22Rv1 (cell line): ENCODE data around the gene SLC25A13.
A peak's percentile ranks its signal among the peaks of the same experiment; 100 is the strongest.

Experiments used
- H3K27ac ChIP-seq: fragments of 450-650 bp; 2 replicates; pipeline ENCODE4 v1.5.1; 2017
- ZFX ChIP-seq: fragments of 450-650 bp; IDR thresholded peaks from 2 replicates; pipeline ENCODE4 v1.6.1; 2017; ENCODE audit warnings: antibody characterized with exemption, borderline replicate concordance
- TF ChIP-seq, protein P1 (sequence below): fragments of 450-650 bp; IDR thresholded peaks from 2 replicates; pipeline ENCODE4 v1.5.1; 2017; ENCODE audit warnings: mild to moderate bottlenecking

The SLC25A13 gene

GRCh38 chr7:96217147-96217546, 104.8 kb downstream of the SLC25A13 start:
- TF ChIP-seq, protein P1, sequence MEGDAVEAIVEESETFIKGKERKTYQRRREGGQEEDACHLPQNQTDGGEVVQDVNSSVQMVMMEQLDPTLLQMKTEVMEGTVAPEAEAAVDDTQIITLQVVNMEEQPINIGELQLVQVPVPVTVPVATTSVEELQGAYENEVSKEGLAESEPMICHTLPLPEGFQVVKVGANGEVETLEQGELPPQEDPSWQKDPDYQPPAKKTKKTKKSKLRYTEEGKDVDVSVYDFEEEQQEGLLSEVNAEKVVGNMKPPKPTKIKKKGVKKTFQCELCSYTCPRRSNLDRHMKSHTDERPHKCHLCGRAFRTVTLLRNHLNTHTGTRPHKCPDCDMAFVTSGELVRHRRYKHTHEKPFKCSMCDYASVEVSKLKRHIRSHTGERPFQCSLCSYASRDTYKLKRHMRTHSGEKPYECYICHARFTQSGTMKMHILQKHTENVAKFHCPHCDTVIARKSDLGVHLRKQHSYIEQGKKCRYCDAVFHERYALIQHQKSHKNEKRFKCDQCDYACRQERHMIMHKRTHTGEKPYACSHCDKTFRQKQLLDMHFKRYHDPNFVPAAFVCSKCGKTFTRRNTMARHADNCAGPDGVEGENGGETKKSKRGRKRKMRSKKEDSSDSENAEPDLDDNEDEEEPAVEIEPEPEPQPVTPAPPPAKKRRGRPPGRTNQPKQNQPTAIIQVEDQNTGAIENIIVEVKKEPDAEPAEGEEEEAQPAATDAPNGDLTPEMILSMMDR, result no peak
- TF ChIP-seq ZFX, result no peak
- H3K27ac ChIP-seq, result no peak overlapping the region

- TF ChIP-seq, protein P1, result no peak
- no peak for TF ChIP-seq ZFX
- no peak overlapping the region for H3K27ac ChIP-seq
Measured at GRCh38 chr7:96216373-96216772, 105.5 kb downstream of the SLC25A13 start.

DNA sequence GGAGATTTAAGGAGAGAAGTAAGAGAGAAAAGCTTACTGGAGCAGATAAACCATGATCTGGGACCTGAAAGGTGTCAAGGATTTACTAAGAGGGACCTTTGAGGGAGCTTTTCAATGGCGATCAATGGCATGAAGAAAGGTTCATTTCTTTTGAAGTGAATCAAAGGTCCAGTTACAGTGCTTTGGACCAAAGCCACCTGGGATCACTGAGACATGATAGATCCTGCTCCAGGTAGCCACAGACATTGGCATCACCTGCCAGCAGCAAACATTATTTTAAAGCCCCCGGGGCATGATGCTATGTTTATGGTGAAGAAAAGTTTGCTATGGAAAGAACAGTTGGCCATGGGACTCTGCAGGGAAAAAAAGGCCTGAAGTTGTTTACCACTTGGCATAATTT, 109.4 kb downstream of the SLC25A13 start:
- TF ChIP-seq ZFX, result no peak
- TF ChIP-seq, protein P1, result no peak
- peak overlapping the region; percentile 68 for H3K27ac ChIP-seq

GRCh38 chr7:96211954-96212353, 109.9 kb downstream of the SLC25A13 start:
- H3K27ac ChIP-seq, result peak overlapping the region; percentile 68
- TF ChIP-seq, protein P1, result no peak; the same call in 1 of the 2 replicates
- no peak for TF ChIP-seq ZFX

DNA sequence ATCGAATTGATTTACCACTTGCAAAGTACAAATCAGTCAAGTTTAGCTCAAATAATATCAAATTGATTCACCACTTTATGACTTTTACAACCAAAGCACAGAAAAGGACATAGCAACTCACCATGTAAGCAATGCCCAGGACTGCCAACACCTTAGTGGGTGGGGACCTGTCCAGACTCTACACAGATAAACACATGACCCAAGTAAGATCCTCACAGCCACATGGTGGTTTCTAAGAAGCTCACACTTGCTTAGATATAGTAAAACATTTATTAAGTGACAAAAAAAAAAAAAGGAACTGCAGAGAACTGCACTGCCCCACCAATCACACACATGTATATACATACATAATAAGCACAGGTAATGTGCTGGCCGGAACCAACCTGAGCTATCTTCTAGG, 116.2 kb downstream of the SLC25A13 start:
- no peak overlapping the region for H3K27ac ChIP-seq
- no peak for TF ChIP-seq ZFX
- TF ChIP-seq, protein P1, result no peak

DNA sequence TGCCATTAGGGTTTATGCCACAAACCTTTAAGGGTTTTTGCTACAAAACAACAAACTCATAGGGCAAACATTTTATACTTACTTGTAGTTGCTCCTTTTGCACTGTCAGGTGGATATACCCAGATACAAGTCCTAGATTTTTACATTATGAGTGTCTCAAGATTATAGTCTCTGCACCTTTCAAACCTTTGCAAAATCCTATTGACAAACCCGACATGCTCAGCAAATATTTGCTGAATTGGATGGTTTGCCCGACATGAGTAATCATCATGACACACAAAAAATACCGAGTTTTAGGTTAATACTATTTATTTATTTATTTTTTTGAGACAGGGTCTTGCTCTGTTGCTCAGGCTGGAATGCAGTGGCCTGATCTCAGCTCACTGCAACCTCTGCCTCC, 117.3 kb downstream of the SLC25A13 start:
- TF ChIP-seq, protein P1, result no peak
- no peak for TF ChIP-seq ZFX
- no peak overlapping the region for H3K27ac ChIP-seq

DNA sequence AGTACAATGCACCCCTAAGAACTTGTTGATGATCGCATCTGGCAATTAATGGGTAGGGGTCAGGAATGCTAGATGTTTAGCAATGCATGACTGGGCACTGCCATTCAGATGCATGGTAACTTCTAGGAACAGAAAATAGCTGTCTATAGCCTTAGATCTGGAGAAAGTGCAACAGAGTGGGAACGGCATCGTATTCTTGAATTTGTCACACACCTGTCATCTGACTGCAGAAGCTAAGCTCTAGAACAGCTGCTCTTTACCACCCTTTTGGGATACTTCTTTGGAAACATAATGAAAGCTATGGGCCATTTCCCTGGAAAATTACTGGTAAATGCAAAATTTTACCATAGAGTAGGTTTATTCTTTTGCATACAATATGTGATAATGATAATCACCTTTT, 118.1 kb downstream of the SLC25A13 start:
- H3K27ac ChIP-seq, result no peak overlapping the region
- TF ChIP-seq, protein P1, result no peak
- no peak for TF ChIP-seq ZFX
